ENCODE data around the gene TNFRSF9. TPM values are rescaled to one million over a fixed set of nuclear protein-coding genes. Genes with fewer than 3 reads are reported as not detected.

Gene TNFRSF9
- total and polyA plus RNA-seq, 8 donors = 0.08 to 1.4 (median 0.27) TPM; not detected in 3

GRCh38 chr1:7891804-7892203 lies 48.8 kb downstream of the TNFRSF9 start:
- ATAC-seq (no peak), FAIRE-seq (no peak), DNase-seq (no peak)
- intact Hi-C loops (cut with DNase I) = no loop called here
- no peaks in the 10 kb centered on the region for H3K4me1 ChIP-seq
- no peak overlapping the region for H3K27ac ChIP-seq
- TF ChIP-seq, protein P1, sequence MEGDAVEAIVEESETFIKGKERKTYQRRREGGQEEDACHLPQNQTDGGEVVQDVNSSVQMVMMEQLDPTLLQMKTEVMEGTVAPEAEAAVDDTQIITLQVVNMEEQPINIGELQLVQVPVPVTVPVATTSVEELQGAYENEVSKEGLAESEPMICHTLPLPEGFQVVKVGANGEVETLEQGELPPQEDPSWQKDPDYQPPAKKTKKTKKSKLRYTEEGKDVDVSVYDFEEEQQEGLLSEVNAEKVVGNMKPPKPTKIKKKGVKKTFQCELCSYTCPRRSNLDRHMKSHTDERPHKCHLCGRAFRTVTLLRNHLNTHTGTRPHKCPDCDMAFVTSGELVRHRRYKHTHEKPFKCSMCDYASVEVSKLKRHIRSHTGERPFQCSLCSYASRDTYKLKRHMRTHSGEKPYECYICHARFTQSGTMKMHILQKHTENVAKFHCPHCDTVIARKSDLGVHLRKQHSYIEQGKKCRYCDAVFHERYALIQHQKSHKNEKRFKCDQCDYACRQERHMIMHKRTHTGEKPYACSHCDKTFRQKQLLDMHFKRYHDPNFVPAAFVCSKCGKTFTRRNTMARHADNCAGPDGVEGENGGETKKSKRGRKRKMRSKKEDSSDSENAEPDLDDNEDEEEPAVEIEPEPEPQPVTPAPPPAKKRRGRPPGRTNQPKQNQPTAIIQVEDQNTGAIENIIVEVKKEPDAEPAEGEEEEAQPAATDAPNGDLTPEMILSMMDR (IDR thresholded peaks at IDR 0.05) = no peak
- H3K36me3 ChIP-seq = no peaks in the 10 kb centered on the region
- no peak overlapping the region for H3K4me3 ChIP-seq
- H3K27me3 ChIP-seq = no peaks in the 10 kb centered on the region
- no peaks in the 10 kb centered on the region for H3K9me3 ChIP-seq
- WGBS, 2 donors = 50 to 61% methylated on average over 9 of the region's 9 CpGs

GRCh38 chr1:7890853-7891252 lies 49.8 kb downstream of the TNFRSF9 start:
- ATAC-seq (no peak), DNase-seq (no peak), FAIRE-seq (no peak)
- no peaks in the 10 kb centered on the region for H3K27me3 ChIP-seq
- no peak overlapping the region for H3K4me3 ChIP-seq
- no peaks in the 10 kb centered on the region for H3K36me3 ChIP-seq
- 97 to 100% methylated on average over 2 of the region's 2 CpGs for WGBS, 2 donors
- H3K27ac ChIP-seq = no peak overlapping the region
- TF ChIP-seq, protein P1 (IDR thresholded peaks at IDR 0.05) = no peak
- intact Hi-C loops (cut with DNase I) = no loop called here
- H3K4me1 ChIP-seq = no peaks in the 10 kb centered on the region
- no peaks in the 10 kb centered on the region for H3K9me3 ChIP-seq

- ATAC-seq = no peak
- no peak for DNase-seq
- TF ChIP-seq, protein P1 (IDR thresholded peaks at IDR 0.05) = no peak
- Histone ChIP-seq H3K27ac (no peak overlapping the region), H3K36me3 (no peaks in the 10 kb centered on the region), H3K27me3 (no peaks in the 10 kb centered on the region), H3K9me3 (no peaks in the 10 kb centered on the region), H3K4me3 (no peak overlapping the region), H3K4me1 (no peaks in the 10 kb centered on the region)
- 77 to 86% methylated on average over 9 of the region's 9 CpGs for WGBS, 2 donors
- intact Hi-C loops (cut with DNase I) = no loop called here
- FAIRE-seq = no peak
Observed at GRCh38 chr1:7888248-7889081, 52.2 kb downstream of the TNFRSF9 start.

GRCh38 chr1:7886405-7886745 lies 54.3 kb downstream of the TNFRSF9 start:
- Histone ChIP-seq H3K4me3 (peak overlapping the region in 1 of 4 donors; percentile 32), H3K4me1 (no peaks in the 10 kb centered on the region), H3K36me3 (no peaks in the 10 kb centered on the region), H3K9me3 (no peaks in the 10 kb centered on the region), H3K27ac (peak overlapping the region in 2 of 4 donors; percentile 35 to 66), H3K27me3 (no peaks in the 10 kb centered on the region)
- 41 to 42% methylated on average over 7 of the region's 7 CpGs for WGBS, 2 donors
- intact Hi-C loops (cut with DNase I) = no loop called here
- TF ChIP-seq, protein P1 (IDR thresholded peaks at IDR 0.05) = no peak
- no peak for DNase-seq
- FAIRE-seq = no peak
- ATAC-seq = peak in 3 of 4 donors; percentile 46 to 70 (median 54)

All from pancreas (tissue), 10 donors.